Measurements from ENCODE around the gene CBLB.
"Not testable (repeated sequence)": the region's sequence is repeated elsewhere in the genome, so short reads cannot be mapped to it uniquely, and the experiment has no call there.

CBLB gene

GRCh38 chr3:105844704-105845103 is 24.1 kb downstream of the CBLB start:
- no peak for FAIRE-seq

GRCh38 chr3:105843994-105844393 is 24.8 kb downstream of the CBLB start:
- FAIRE-seq, result no peak

- no peak for FAIRE-seq
These were observed 25.9 kb downstream of the CBLB start for GRCh38 chr3:105842943-105843342.

- FAIRE-seq, result no peak
These were observed 26.4 kb downstream of the CBLB start for GRCh38 chr3:105842449-105842848.

- no peak for FAIRE-seq
These were observed 30.9 kb downstream of the CBLB start for GRCh38 chr3:105837947-105838346.

GRCh38 chr3:105837143-105837740 is 31.6 kb downstream of the CBLB start:
- no peak for FAIRE-seq

- no peak for FAIRE-seq
These were observed 32.3 kb downstream of the CBLB start for GRCh38 chr3:105836533-105836932.

GRCh38 chr3:105835606-105836005 is 33.2 kb downstream of the CBLB start:
- no peak for FAIRE-seq

GRCh38 chr3:105834768-105835167 is 34.0 kb downstream of the CBLB start:
- no peak for FAIRE-seq

- FAIRE-seq, result no peak
These were observed 36.2 kb downstream of the CBLB start for GRCh38 chr3:105832644-105833043.

- no peak for FAIRE-seq
These were observed 38.0 kb downstream of the CBLB start for GRCh38 chr3:105830836-105831235.

GRCh38 chr3:105829871-105830622 is 38.8 kb downstream of the CBLB start:
- FAIRE-seq, result peak; percentile 9

- FAIRE-seq, result no peak
These were observed 39.6 kb downstream of the CBLB start for GRCh38 chr3:105829229-105829628.

GRCh38 chr3:105828703-105829102 is 40.1 kb downstream of the CBLB start:
- FAIRE-seq, result no peak

- FAIRE-seq, result no peak
These were observed 40.9 kb downstream of the CBLB start for GRCh38 chr3:105827959-105828358.

GRCh38 chr3:105826778-105827634 is 41.8 kb downstream of the CBLB start:
- no peak for FAIRE-seq

- FAIRE-seq, result no peak
These were observed 44.7 kb downstream of the CBLB start for GRCh38 chr3:105824129-105824528.

GRCh38 chr3:105823149-105823867 is 45.5 kb downstream of the CBLB start:
- FAIRE-seq, result no peak

- no peak for FAIRE-seq
These were observed 46.4 kb downstream of the CBLB start for GRCh38 chr3:105822171-105823123.

GRCh38 chr3:105821433-105821832 is 47.4 kb downstream of the CBLB start:
- FAIRE-seq, result no peak

GRCh38 chr3:105816833-105817232 is 52.0 kb downstream of the CBLB start:
- no peak for FAIRE-seq

GRCh38 chr3:105815331-105815730 is 53.5 kb downstream of the CBLB start:
- FAIRE-seq, result not testable (repeated sequence)
